Measurements from ENCODE around the gene FAM107A. TPM values are rescaled to one million over a fixed set of nuclear protein-coding genes. Genes with fewer than 3 reads are reported as not detected.

The FAM107A gene
- total and polyA plus RNA-seq, 2 of the 13 experiments (the other 11 are each of a cell fraction or from before 2014, with no cell fraction given) = not detected

DNA sequence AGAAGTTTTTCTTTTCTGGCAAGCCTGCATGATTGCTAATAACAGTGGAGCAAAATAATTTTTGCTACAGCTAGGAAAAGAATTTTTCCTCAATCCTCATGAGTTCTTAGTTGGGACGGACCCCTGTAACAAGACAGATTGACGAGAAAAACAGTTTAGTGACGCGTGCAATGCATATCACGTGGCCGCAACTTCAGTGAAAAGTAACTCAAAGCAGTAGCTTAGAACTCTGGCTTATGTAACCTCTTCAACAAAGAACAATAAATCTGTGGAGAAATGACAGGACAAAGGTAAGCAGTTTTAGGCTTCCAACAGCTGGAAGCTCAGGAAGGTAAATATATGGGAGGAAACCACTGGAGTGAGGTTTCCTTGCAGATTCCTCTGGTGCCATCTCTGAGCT lies 19.7 kb downstream of the FAM107A start (continued):
- TF ChIP-seq USF2 (IDR thresholded peaks at IDR 0.05; ENCODE audit: low read depth, low read length) (no peak), USF2 (CRISPR knock-in tag; IDR thresholded peaks at IDR 0.05; ENCODE audit: borderline replicate concordance) (peak; percentile 67; the same call in 1 of the 2 replicates), MZF1 (CRISPR knock-in tag; IDR thresholded peaks at IDR 0.05; ENCODE audit: borderline replicate concordance) (no peak), SNAPC2 (CRISPR knock-in tag; IDR thresholded peaks at IDR 0.05) (no peak), ATF5 (CRISPR knock-in tag; IDR thresholded peaks at IDR 0.05; ENCODE audit: low read depth) (no peak), SMARCE1 (IDR thresholded peaks at IDR 0.05; ENCODE audit: borderline replicate concordance) (no peak), ZEB1 (IDR thresholded peaks at IDR 0.05; ENCODE audit: insufficient replicate concordance, low read depth) (no peak), MEF2D (CRISPR knock-in tag; IDR thresholded peaks at IDR 0.05) (no peak), CSRNP2 (CRISPR knock-in tag; conservative IDR thresholded peaks at IDR 0.05; ENCODE audit: low read depth) (no peak), ZNF331 (CRISPR knock-in tag; IDR thresholded peaks at IDR 0.05) (0 out of 2 replicates have a peak, but pooled peaks have one; percentile 20), SMAD1 (CRISPR knock-in tag; IDR thresholded peaks at IDR 0.05; ENCODE audit: borderline replicate concordance, low read depth) (no peak), YY1 (IDR thresholded peaks at IDR 0.05; ENCODE audit: insufficient read depth, insufficient replicate concordance, low read depth, low read length) (no peak), ZNF235 (CRISPR knock-in tag; IDR thresholded peaks at IDR 0.05; ENCODE audit: borderline replicate concordance) (no peak), DMAP1 (CRISPR knock-in tag; IDR thresholded peaks at IDR 0.05) (peak; percentile 23; the same call in 1 of the 2 replicates), NFAT5 (CRISPR knock-in tag; IDR thresholded peaks at IDR 0.05) (no peak), NR2F6 (IDR thresholded peaks at IDR 0.05) (no peak), NR2F6 (CRISPR knock-in tag; IDR thresholded peaks at IDR 0.05) (no peak), EEA1 (CRISPR knock-in tag; IDR thresholded peaks at IDR 0.05; ENCODE audit: borderline replicate concordance) (no peak)
- TF ChIP-seq, protein P1, sequence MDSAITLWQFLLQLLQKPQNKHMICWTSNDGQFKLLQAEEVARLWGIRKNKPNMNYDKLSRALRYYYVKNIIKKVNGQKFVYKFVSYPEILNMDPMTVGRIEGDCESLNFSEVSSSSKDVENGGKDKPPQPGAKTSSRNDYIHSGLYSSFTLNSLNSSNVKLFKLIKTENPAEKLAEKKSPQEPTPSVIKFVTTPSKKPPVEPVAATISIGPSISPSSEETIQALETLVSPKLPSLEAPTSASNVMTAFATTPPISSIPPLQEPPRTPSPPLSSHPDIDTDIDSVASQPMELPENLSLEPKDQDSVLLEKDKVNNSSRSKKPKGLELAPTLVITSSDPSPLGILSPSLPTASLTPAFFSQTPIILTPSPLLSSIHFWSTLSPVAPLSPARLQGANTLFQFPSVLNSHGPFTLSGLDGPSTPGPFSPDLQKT (CRISPR knock-in tag; IDR thresholded peaks at IDR 0.05; ENCODE audit: borderline replicate concordance) = no peak
- TF ChIP-seq, protein P2, sequence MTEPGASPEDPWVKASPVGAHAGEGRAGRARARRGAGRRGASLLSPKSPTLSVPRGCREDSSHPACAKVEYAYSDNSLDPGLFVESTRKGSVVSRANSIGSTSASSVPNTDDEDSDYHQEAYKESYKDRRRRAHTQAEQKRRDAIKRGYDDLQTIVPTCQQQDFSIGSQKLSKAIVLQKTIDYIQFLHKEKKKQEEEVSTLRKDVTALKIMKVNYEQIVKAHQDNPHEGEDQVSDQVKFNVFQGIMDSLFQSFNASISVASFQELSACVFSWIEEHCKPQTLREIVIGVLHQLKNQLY (CRISPR knock-in tag; IDR thresholded peaks at IDR 0.05) = peak; percentile 55; the same call in 1 of the 2 replicates

Measured in HepG2 (cell line).